ENCODE results near the gene KCNJ18.
"Not testable (repeated sequence)": the region's sequence is repeated elsewhere in the genome, so short reads cannot be mapped to it uniquely, and the experiment has no call there.

The KCNJ18 gene

GRCh38 chr17:21737015-21737580 is 44.8 kb downstream of the KCNJ18 start:
- not testable (repeated sequence) for DNase-seq

- DNase-seq: not testable (repeated sequence)
Measured at GRCh38 chr17:21738241-21738640, 45.9 kb downstream of the KCNJ18 start.

GRCh38 chr17:21738877-21739474 is 46.7 kb downstream of the KCNJ18 start:
- DNase-seq: not testable (repeated sequence)

- DNase-seq: not testable (repeated sequence)
Measured at GRCh38 chr17:21739485-21739884, 47.2 kb downstream of the KCNJ18 start.

GRCh38 chr17:21740836-21741235 is 48.5 kb downstream of the KCNJ18 start:
- DNase-seq: not testable (repeated sequence)

GRCh38 chr17:21741520-21741919 is 49.2 kb downstream of the KCNJ18 start:
- DNase-seq: not testable (repeated sequence)

GRCh38 chr17:21742326-21742725 is 50.0 kb downstream of the KCNJ18 start:
- DNase-seq: no peak

- DNase-seq: not testable (repeated sequence)
Measured at GRCh38 chr17:21744151-21744550, 51.8 kb downstream of the KCNJ18 start.

GRCh38 chr17:21744621-21745020 is 52.3 kb downstream of the KCNJ18 start:
- DNase-seq: not testable (repeated sequence)

- not testable (repeated sequence) for DNase-seq
Measured at GRCh38 chr17:21745385-21746054, 53.2 kb downstream of the KCNJ18 start.

- not testable (repeated sequence) for DNase-seq
Measured at GRCh38 chr17:21746415-21746814, 54.1 kb downstream of the KCNJ18 start.

- not testable (repeated sequence) for DNase-seq
Measured at GRCh38 chr17:21747195-21747915, 55.0 kb downstream of the KCNJ18 start.

- DNase-seq: not testable (repeated sequence)
Measured at GRCh38 chr17:21748686-21749085, 56.4 kb downstream of the KCNJ18 start.

GRCh38 chr17:21749696-21750531 is 57.6 kb downstream of the KCNJ18 start:
- DNase-seq: not testable (repeated sequence)

- DNase-seq: not testable (repeated sequence)
Measured at GRCh38 chr17:21751111-21751510, 58.8 kb downstream of the KCNJ18 start.
